AG20443 (cell line): ENCODE results near the gene EPS8.
A peak's percentile ranks its signal among the peaks of the same experiment; 100 is the strongest.

Source experiments
- DNase-seq: peaks from one replicate; pipeline ENCODE4 v3.0.0; 2012; ENCODE audit warnings: low spot score, mixed read lengths

The EPS8 gene

DNA sequence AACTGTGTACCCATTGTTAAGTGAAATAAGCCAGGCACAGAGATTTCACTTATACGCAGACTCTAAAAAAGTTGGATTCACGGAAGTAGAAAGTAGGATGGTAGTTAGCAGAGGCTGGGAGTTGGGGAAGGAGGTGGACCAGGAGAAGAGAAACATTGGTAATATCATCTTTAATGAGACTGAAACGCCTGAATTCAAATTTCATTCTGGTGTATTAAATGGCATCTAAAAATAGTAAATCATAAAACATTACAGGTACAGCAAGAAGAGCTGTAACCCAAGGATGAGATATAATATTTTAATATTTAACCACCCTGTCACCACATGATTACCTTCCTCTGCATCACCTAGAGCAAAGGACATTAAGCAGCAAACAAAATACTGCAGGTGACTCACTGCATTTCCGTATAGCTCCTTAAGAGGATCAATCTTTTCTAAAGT lies 99.4 kb downstream of the EPS8 start:
- no peak for DNase-seq

DNA sequence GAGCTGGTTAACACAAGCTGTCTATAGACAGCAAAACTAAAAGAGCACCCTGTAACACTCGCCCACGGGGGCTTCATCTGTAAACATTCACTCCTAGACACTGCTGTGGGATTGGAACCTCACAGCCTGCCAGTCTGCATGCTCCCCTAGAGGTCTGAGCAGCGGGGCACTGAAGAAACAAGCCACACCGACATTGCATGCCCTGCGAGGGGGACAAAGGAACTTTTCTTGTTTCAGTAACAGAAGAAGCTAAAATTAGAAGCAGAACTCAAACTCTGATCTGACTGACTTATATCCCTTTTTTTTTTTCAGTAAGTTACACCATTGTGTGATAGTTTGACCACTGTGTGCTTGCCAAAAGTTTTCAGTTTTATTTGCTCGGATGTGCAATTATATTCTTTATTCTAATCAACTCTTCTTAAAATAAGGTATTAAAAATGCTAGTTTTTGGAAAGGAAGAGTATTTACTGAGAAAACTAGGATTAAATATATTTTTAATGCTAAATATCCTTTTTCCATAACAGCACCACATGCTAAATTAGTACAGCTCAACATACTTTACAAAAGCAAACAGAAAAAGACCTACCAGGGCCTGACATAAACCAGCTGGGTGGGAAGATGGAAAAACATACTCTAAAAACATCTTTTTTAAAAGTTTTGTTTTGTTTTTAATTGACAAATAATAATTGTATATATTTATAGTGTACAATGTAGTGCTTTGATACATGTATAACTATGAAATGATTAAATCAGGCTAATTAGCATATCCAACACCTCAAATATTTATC lies 100.2 kb downstream of the EPS8 start:
- DNase-seq = no peak

DNA sequence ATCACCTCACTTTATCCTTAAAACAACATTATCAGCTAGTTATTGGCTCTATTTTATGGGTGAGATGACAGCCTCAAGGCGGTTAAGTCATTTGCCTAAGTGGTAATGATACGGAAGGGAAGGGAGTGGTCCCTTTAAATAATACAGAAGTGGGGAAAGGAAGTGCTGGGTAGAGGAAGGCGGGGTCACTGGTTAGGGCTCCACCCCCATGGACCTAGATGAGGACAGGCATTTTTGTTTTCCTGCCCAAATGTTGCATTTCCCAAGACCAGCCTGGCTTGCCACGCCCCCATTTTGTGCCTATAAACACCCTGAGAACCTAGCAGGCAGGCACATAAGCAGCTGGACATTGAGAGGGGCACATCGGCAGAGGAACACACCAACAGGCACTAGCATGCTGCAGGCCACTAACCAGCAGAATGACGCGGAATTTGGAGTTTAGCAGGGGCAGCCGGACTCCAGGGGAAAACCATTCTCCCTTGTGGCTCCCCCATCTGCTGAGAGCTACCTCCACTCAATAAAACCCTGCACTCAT lies 100.9 kb downstream of the EPS8 start:
- DNase-seq = no peak

DNA sequence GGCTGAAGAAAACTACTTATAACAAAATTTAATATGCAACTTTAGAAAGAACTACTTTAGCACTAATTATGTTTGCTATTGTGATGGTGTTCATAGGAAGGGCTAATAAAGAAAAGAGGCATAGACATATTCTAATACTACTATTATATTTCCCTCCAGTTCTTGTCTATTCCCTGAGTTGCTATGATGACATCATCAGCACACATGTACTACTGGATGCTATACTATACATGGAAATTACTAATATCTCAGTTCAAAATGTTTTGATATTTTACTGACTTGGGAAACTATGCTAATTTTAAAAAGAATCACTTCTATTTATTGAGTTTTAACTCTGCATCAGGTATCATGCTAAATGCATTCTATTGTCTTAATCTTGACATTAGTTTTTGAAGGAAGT lies 101.6 kb downstream of the EPS8 start:
- no peak for DNase-seq

DNA sequence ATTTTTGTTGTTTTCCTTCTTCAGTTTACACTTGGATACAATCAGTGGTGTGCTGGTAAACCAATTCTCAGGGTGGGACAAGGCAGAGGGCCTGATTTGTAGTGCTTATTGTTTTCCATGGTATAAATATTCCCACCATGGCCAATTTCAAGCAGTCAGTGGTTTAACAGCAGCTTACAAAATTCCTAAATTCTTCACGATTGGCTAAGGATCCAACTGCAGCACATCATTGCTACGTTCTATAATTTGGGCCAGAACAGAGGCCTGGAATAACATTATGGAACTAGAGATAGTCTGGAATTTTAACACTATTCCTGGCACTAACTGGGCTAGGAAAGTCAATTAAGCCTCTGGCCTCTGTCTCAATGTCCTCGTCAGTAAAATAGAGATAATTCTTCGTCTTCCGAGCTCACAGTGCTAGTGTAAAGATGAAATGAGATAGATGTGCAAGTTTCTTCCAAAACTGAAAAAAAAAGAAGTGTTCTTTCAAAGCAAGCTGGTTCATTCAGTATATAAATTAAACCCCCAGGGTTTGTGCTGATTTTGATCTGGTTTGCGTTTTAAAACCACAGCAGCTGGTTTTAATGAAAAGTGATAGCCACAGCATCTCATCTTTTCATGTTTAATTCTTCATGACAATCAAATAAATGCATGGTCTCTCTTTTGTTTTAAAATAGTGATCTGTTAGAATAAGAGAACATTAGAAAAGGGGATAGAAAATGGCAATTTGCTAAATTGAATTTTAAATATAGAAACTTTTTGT lies 104.1 kb downstream of the EPS8 start:
- DNase-seq = peak; percentile 14

DNA sequence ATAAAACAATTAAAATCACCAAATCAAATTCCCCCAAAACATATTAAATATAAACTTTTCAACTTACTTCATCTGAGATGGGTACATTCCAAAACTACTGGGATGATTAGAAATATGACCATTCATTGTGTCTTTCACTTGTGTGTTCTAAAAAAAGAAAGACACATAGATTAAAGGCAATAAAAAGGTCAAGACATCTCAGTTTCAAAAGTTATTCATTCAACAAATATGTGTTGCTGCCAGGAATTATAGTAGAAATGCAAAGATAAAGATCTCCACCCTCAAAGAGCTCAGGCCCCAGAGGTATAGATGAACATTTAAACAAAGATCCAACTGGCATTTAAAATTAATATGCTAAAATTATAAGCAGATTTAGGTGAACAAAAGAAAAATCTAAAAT lies 106.4 kb downstream of the EPS8 start:
- no peak for DNase-seq

DNA sequence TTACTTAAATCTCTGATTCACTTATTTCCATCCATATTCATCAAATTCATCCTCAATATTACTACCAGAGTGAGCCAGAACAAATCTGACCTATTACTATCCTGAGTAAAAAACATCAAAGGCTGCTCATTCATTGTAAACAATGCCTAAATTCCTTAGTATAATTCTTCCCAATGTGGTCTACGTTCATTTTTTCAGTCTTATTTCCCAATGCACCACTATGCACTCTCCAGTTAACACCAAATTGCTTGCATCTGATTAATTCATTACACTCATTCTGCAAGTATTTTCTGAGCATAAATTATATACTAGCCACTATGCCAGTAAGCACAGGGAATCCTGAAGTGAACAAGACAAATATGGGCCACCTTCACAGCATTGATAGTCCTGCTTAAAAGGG lies 110.0 kb downstream of the EPS8 start:
- DNase-seq = peak; percentile 19

DNA sequence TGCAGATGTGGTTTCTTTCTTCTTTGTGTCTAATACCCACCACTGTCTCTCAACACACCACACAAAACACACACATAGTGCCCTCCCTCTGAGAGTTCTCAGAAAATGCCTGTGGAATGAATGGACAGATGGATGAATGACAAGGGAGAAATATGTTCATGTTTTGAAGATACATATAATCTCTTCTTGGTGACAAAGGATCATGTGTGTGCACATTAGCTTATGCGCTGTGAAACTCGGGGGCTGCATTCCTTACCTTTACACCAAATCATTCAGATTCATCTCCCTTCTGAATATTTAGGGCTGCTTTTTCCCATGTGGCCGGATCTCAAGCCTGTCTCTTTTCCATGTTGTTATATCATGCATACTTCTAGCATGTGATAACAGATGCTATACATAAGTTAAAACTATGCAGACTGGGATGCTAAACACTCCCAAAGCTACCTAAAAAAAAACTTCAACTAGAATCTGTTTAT lies 111.4 kb downstream of the EPS8 start:
- no peak for DNase-seq

DNA sequence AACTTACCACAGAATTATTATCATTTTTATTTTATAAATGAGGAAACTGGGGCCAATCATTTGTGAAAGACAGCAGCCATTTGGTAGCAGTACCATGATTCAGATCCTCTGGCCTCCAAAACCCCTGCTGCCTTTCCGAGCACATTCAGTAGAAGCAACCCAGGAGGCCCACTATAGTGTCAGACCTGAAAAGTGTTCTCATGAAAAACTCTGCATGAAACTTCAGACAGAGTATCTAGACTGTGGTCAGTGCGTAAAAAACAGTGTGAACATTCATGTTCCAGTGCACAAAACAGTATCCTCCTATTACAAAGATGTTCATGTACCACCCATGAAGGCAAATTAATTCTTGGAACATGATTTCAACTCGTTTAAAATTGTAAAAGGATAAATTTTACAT lies 112.0 kb downstream of the EPS8 start:
- DNase-seq = no peak

DNA sequence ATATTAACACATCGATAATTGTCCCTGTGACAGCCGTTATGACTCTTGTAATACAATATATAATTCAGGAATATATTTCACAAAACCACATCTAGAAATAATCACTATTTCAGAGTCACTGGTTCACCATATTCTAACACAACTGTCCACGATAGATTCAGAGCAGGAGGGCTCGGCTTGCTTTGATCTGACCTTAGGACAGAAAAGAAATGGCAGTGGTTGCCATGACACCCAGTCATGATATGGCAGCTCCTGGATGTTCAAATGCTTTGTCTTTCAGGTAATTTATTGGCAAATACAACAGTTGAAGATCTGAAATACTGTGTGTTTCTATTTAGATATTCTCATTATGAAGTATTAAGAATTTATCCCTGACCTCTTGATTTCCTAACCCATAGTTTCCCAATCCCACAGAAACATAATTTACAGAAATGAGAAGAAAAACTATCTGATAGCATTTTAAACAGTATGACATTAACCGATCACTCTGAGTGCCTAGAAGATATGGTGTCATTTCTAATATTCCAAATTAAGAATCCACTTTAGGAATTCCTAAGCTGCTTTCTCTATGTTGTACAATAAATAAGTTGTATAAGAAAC lies 116.4 kb downstream of the EPS8 start:
- DNase-seq = no peak

DNA sequence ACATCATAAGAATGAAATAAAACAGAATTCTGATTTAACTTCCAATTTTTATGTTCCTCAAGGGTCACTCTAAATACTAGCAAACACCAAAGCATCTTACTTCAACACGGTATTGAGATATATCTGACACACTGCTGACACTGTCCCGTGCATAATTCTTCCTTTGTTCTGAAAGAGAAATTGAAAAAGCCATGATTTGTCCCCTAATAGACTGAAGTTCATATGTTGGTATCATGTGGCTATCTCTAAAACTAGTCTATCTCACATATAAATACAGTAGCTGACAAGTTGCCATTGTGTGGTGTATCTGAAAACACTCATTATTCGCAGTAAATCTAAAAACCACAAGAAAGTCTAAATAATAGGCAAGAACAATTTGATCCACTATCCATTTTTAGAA lies 118.4 kb downstream of the EPS8 start:
- no peak for DNase-seq

DNA sequence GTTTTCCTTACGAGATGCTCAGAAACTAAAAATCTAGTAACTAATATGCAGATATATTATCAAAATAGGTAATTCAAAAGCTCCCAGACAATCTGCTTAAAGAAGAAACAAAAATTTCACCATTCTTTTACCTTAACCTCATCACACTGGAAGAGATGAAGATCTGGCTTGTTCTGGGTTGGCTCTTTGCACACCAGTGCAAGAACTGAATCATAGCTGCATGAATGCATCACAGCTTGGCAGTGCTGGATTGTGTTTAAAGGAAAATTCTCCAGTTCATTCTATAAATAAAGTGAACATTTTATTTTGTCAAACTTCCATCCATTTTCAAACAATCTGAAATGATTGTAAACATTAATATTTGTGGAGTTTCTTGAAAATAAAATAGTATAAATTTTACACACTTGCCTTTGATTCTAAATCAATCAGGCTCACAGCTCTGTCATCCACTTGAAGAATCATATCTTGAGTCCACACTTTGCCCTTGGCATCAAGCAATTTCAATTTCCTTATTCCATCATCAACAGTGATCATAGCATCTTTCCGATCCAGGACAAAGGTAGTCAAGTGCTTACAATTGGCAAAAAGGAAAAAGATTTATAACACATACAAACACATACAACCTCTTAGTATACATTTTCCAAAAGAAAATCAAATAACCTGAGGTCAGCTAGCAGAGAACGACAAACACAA lies 119.8 kb downstream of the EPS8 start:
- peak; percentile 18 for DNase-seq

DNA sequence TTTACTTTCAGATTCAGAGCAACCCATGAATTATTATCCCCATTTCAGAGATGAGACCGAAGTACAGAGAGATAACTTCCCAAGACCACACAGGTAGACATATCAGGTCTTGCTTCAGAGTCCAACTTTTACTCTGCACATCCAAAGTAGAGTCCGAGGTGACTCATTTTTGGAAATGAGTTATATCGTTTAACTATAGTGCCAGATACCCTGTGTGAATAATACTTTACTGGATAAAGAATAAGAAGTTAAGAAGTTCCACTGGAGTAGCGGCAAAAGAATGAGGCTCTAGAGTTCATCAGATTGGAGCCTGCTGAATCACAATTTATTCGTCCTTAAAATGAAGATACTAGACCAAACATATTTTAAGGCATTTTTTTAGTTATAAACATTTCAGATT lies 124.7 kb downstream of the EPS8 start:
- DNase-seq = no peak

DNA sequence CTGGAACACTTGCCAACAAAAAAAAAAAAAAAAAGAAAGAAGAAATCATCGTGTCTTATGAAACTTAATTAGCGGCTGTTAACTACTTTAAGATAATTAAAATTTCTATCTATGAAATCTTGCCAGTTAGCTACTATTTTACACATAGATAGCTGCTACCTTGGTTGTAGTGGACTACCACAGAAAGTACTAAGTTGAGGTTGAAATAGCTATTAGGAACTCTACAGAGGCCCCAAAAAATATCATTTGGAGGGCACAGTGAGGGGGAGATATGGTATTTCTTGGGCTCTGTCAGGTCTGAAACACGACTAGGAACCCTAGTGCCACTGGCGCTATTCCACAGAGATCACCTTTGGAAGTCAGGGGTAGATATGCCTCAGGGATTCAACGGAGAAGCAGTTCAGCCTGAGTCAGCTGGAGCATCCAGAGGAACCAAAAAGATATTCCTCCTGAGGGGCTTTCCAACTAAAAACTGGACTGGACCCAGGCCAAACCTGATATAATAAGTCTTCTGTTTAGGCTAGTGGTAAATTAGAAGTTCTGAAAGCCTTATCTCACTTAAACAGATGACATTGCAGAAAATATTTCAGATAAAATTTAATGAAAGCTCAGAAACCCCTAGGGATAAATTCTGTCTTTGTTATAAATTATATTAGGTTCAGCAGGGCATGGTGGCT lies 126.1 kb downstream of the EPS8 start:
- no peak for DNase-seq

DNA sequence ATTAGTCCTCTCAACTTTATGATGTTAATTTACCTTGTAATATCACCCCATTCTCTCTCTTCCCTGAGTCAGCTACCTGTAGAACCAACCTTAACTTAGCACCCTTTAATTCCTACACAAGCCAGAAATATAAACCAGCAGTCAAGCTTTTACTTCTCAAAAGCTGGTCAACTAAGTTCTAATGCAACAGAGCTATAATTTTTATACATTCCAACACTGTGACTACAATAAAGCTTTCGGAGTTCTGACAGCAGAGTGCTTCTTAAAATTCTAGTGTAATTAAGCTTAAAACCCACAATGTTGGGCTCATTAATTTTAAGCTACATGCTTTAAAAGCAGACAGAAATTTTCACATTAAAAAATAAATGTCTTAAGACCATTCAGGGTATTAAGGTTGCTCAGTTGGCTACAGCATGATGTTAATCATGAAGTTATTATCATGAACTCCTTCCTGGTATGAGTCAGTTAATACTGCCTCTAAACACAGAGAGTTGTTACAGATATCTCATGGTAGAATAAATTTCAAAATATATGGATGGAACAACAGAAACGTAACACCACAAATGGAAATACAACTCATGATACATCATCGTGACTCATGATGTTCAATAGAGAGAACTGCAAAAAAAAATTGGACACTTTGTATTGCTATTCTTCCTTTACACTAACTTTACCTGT lies 126.7 kb downstream of the EPS8 start:
- DNase-seq = peak; percentile 74

DNA sequence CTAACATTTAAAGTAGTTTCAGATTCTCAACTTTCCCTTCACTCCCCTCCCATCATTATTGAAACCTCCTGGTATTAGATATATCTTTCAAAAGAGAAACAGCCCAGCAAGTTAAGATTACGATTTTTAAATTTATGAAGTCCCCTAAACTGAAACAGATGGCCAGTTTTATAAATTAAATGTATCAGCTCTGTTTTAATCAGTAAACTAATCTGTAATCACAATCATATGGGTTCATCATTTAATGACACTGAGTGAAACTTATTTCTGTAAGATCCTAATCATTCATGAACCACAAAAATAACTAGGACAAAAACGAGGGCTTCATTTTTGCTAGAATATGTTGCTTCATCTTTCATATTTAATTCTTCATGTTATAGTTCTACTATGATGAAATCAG lies 137.8 kb downstream of the EPS8 start:
- no peak for DNase-seq

DNA sequence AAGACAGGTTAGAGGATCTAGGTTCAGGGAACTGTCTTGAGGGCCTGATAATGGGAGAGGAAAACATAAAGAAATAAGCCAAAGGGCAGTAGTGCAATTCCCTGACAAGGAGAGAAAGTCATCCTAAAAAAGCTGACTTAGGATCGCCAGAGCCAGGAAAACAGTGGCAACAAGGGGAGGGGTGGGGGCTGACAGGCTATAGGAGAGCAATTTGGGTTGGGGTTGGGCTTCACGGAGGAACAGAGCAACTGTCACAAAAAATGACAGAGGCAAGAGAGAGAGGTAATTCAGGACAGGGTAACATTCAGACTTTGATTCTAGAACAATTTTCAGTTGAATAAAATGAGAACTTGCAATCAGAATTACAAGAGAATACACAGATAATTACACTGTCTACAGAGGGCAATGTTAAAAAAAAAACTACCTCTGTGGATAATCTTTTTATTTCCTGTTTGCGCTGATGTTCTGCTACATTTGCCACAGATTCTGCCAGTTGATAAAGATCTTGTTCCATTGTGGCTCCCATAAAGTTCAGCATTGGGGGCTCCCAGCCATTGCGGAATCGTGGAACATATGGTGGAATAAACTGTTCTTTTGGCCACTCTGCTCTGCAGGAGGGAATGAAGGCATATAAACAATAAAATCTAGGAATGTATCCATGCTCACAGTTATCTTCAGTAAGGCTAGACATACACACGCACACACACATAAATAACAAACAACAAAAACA lies 138.6 kb downstream of the EPS8 start:
- DNase-seq = no peak

DNA sequence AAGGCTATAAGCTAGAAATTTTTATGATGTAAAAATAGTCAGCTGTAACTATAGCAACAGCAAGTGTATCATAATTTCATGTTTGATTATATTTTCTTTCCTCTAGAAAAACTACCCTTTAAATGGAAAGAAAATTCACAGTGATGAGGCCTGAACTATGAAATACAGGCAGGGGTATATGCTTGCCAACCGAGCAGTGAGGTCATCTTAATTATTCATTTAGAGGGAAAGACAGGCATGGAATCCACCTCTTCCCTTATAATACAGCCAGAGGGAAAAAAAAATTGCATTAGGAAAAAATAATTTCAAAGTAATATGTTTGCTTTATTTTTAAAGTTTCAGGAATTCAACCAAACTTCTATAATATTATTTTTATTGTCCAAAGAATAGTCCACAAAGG lies 139.8 kb downstream of the EPS8 start:
- no peak for DNase-seq

DNA sequence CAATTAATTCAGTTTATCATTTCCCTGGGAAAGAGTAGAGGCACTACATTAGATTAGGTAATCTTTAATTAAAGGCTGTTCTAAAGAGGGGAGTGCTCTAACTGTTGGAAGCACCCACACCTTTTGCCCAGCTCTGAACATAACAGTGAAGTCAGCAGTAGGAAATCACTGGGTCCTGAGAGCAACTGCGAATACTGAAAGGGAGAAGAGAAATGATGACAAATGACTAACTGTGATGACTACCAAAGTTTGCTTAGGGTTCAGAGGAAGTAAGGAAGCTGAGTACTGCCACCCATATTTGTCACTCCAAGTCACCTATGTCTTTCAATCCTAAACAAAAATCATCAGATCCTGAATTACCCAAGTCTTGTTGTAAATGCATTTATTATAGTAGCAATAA lies 140.6 kb downstream of the EPS8 start:
- no peak for DNase-seq

DNA sequence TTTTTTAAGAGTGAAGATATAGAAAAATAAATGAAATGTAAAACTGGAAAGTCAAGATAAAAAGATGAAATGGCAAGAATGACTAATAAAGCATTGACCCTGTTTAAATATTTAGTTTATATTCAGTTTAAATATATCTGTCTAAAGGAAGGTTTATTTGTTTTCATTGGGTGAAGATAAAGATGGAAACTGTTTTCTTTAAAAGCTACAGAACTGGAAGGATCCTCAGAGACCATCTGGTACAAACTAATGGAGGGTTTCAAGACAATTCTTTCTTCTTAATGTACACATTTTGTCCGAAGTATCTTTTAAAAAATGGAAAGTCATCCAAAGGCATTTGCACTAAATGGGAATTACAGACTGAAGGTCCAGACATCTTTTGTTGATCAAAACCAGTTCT lies 142.6 kb downstream of the EPS8 start:
- no peak for DNase-seq
